GM13976 (cell line): ENCODE measurements around the gene ZNF211.

Experiments used
- DNase-seq: peaks from one replicate; pipeline ENCODE4 v3.0.0; 2012; ENCODE audit warnings: low spot score
- in situ Hi-C: fragments of 300-500 bp; cut with MboI; formaldehyde crosslinking; loops from one replicate; pipeline ENCODE4 v1.12.0; 2022; ENCODE audit warnings: low sequenced_read_pairs, mixed read lengths, inconsistent platforms; ENCODE audit not compliant: unreplicated experiment
- TF ChIP-seq, protein P1 (sequence below): IDR thresholded peaks from 2 replicates; pipeline ENCODE4 v1.5.1; 2012; ENCODE audit warnings: borderline replicate concordance, mild to moderate bottlenecking; ENCODE audit not compliant: insufficient read depth; ENCODE audit errors: extremely low read depth, missing control alignments, control extremely low read depth

ZNF211 gene

DNA sequence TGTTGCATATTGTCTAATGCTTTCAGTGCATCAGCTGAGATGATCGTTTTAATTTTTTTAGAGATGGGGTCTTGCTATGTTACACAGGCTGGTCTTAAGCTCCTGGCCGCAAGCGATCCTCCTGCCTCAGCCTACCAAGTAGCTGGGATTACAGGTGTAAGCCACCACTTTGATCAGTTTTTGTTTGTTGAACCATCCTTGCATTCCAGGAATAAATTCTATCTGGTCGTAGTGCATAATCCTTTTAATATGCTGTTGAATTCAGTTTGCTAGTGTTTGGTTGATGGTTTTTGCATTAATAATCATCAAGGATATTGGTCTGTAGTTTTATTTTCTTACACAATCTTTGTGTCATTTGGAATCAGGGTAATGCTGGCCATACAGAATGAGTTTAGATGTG lies 4.4 kb downstream of the ZNF211 start:
- in situ Hi-C loops = no loop called here
- TF ChIP-seq, protein P1, sequence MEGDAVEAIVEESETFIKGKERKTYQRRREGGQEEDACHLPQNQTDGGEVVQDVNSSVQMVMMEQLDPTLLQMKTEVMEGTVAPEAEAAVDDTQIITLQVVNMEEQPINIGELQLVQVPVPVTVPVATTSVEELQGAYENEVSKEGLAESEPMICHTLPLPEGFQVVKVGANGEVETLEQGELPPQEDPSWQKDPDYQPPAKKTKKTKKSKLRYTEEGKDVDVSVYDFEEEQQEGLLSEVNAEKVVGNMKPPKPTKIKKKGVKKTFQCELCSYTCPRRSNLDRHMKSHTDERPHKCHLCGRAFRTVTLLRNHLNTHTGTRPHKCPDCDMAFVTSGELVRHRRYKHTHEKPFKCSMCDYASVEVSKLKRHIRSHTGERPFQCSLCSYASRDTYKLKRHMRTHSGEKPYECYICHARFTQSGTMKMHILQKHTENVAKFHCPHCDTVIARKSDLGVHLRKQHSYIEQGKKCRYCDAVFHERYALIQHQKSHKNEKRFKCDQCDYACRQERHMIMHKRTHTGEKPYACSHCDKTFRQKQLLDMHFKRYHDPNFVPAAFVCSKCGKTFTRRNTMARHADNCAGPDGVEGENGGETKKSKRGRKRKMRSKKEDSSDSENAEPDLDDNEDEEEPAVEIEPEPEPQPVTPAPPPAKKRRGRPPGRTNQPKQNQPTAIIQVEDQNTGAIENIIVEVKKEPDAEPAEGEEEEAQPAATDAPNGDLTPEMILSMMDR = no peak
- DNase-seq = no peak

DNA sequence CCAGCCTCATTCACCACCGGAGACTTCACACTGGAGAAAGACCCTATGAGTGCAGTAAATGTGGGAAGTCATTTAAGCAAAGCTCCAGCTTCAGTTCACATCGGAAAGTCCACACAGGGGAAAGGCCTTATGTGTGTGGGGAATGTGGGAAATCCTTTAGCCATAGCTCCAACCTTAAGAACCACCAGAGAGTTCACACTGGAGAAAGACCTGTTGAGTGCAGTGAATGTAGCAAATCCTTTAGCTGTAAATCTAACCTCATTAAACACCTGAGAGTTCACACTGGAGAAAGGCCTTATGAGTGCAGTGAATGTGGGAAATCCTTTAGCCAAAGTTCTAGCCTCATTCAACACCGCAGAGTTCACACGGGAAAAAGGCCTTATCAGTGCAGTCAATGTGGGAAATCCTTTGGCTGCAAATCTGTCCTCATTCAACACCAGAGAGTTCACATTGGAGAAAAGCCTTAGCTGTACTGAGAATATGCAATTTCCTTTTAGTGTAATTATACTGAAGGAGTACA lies 8.8 kb downstream of the ZNF211 start:
- TF ChIP-seq, protein P1 = no peak
- DNase-seq = no peak
- in situ Hi-C loops = no loop called here

DNA sequence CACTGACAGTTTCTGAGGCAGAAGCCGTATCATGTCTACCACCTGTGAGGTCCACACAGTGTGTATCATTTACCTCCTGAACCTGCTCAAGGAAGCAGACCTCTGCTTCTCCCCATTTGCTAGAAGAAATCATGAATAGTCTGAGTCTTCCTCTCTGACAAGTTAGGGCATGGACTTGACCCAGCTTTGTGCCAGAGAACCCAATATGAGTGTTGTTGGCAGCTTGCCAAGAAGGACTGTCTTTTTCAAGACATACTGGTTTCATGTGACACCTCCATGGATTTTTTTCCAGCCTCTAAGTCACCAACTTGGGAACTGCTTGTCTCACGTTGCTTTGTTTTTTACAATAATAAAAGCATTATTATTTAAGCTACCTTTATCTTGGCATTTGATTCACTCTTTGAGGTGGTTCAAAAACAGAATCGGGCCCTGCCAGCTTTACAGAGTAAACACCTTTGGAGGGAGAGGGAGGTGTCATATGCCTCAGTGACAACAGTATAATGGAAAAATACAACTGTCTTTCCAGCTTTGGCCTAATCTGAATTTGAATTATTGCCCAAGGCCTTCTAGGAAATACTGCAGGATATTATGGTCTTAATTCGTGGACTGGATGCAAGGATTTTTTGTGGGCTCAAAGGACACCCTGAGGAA lies 9.6 kb downstream of the ZNF211 start:
- in situ Hi-C loops = no loop called here
- no peak for DNase-seq
- TF ChIP-seq, protein P1 = no peak

DNA sequence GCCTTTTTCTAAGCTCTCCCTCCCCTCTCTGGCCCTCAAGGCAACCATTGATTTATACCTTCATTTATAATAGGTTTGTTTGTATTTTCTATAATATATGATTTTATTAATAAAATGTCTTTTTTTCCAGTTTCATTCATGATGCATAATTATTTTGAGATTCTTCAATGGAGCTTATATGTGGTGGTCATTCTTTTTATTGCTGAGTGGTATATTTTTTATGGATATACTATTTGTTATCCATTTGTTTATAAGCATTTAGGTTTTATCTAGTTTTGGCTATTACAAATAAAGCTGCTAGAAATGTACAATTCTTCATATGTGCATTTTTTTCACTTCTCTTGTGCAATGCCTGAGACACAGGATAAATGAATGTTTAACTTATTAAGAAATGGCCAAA lies 10.8 kb downstream of the ZNF211 start:
- TF ChIP-seq, protein P1 = no peak
- in situ Hi-C loops = no loop called here
- DNase-seq = no peak

DNA sequence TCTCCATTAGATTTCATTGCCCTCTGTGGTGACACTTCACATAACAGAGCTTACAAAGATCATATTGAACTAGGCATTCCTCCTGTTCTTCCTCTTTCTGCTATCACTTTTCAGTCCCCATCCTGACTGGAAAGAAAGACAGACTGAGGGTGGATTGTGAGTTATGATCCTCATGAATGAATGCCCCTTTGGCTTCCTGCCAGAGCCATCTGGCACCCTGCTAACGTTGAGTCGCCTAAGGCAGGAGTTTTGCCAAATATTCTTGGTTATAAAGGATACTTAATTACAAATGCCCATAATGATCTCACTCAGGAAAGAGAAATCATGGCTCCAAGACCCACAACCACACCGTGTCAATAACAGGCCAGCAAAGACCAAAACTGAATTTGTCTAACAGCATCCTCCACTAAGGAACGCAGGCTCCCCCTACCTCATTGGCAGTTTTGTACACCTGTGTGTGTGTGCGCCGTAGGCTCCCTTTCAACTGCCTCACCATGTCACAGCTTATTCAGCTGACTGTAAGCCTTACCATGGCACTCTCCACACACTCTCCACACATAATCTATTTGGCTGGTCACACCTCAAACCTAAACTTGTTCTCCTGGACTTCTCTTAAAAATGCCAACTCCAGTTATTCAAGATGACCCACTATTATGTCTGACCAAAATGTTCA lies 15.5 kb downstream of the ZNF211 start:
- DNase-seq = no peak
- in situ Hi-C loops = no loop called here
- TF ChIP-seq, protein P1 = no peak

DNA sequence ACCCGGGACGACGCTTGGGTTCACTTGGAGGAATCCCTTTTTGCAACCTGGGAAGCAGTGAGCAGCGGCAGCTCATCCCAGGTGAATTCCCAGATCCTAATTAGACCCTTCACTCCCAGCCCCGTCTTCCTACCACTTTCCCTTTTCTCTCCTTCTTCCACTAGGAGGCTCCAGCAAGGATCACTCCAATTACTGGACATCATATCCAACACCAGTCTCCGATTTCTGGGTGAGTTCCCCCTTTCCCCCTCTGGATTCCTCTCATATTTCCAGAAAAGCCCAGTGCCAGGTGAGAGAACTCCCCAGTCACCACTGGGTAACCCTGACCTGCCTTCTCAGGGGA lies 18.7 kb downstream of the ZNF211 start:
- DNase-seq = no peak
- TF ChIP-seq, protein P1 = no peak

More for the DNA sequence above, 18.7 kb downstream of the ZNF211 start:
- in situ Hi-C loops = no loop called here
